Tibial artery (tissue), 4 donors: ENCODE results near the gene KIF4A.

Experiments
- DNase-seq, 2 donors: peaks; one replicate each; pipeline ENCODE4 v3.0.0-alpha.2; 2019
- H3K27ac ChIP-seq, 2 donors: fragments of 200-600 bp; sonication (generic) in 1 of 2; 1 replicate in 1 of 2; 2 replicates in 1 of 2; pipeline ENCODE4 v1.5.1; 2018 to 2019; ENCODE audit warnings: mild to moderate bottlenecking in 1 of 2
- H3K27me3 ChIP-seq, 2 donors: fragments of 200-600 bp; sonication (generic) in 1 of 2; one replicate each; pipeline versions ENCODE4 v1.5.1 to v1.6.0; 2016 to 2019
- H3K36me3 ChIP-seq, 3 donors: fragments of 200-600 bp; sonication (generic) in 2 of 3; one replicate each; pipeline ENCODE4 v1.5.1; 2016 to 2019; ENCODE audit warnings: mild to moderate bottlenecking in 2 of 3
- H3K4me1 ChIP-seq, 4 donors: fragments of 200-600 bp; sonication (generic) in 2 of 4; 1 replicate in 3 of 4; 2 replicates in 1 of 4; pipeline ENCODE4 v1.5.1; 2016 to 2019
- H3K4me3 ChIP-seq, 2 donors: fragments of 200-600 bp; sonication (generic) in 1 of 2; 1 replicate in 1 of 2; 2 replicates in 1 of 2; pipeline ENCODE4 v1.5.1; 2018 to 2019; ENCODE audit warnings: mild to moderate bottlenecking in 2 of 2
- H3K9me3 ChIP-seq, 3 donors: fragments of 200-600 bp; sonication (generic) in 1 of 3; one replicate each; pipeline ENCODE4 v1.5.1; 2016 to 2019
- intact Hi-C: fragments of 100-400 bp; cut with DNase I; formaldehyde crosslinking; loops from one replicate; pipeline ENCODE4 v1.15.0; 2023; ENCODE audit warnings: low total_unique reads
- TF ChIP-seq, protein P1 (sequence below), 2 experiments: fragments of 200-600 bp in 1 of 2; fragments of 450-650 bp in 1 of 2; IDR thresholded peaks; one replicate each; pipeline ENCODE4 v1.5.1; 2017 to 2019; ENCODE audit warnings: antibody characterized with exemption in 2 of 2, mild to moderate bottlenecking in 1 of 2, moderate library complexity in 1 of 2

KIF4A gene

GRCh38 chrX:70279081-70279480 is 10.8 kb upstream of the KIF4A start:
- no peaks in the 10 kb centered on the region for H3K9me3 ChIP-seq
- no peak overlapping the region for H3K4me3 ChIP-seq
- DNase-seq = no peak
- peaks cover 0 to 4% (median 0%) of the 10 kb centered on the region in 3 donors for H3K36me3 ChIP-seq
- intact Hi-C loops = no loop called here
- H3K4me1 ChIP-seq = no peaks in the 10 kb centered on the region
- no peaks in the 10 kb centered on the region for H3K27me3 ChIP-seq
- H3K27ac ChIP-seq = no peak overlapping the region
- TF ChIP-seq, protein P1, sequence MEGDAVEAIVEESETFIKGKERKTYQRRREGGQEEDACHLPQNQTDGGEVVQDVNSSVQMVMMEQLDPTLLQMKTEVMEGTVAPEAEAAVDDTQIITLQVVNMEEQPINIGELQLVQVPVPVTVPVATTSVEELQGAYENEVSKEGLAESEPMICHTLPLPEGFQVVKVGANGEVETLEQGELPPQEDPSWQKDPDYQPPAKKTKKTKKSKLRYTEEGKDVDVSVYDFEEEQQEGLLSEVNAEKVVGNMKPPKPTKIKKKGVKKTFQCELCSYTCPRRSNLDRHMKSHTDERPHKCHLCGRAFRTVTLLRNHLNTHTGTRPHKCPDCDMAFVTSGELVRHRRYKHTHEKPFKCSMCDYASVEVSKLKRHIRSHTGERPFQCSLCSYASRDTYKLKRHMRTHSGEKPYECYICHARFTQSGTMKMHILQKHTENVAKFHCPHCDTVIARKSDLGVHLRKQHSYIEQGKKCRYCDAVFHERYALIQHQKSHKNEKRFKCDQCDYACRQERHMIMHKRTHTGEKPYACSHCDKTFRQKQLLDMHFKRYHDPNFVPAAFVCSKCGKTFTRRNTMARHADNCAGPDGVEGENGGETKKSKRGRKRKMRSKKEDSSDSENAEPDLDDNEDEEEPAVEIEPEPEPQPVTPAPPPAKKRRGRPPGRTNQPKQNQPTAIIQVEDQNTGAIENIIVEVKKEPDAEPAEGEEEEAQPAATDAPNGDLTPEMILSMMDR (IDR thresholded peaks at IDR 0.05) = no peak

GRCh38 chrX:70280573-70280972 is 9.3 kb upstream of the KIF4A start:
- intact Hi-C loops = no loop called here

DNA sequence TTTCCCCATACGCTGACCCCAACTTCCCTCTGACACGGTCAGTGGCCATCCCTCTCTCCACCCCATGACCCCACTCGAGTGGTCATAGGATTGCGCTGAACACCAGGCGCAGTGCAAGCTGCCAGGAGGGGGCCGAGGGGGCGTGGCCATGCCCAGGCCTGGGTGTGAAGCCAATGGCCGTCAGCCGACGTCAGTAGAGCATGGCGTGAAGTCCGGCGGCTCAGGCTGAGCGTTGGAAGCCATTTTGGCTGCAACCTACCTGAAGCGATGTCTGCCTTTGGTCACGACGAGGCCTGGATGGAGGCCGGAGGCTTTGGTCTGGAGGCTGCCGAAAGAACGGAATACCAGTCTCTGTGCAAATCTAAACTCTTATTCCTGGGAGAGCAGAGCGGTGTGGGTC is 8.0 kb upstream of the KIF4A start, which contains the start of gene RAB41:
Gene RAB41 (plus strand): TSS at position 222 of the 400 bp plus-strand sequence. CDS start 46 bp downstream, at position 268.
- Histone ChIP-seq H3K9me3 (no peaks in the 10 kb centered on the region), H3K4me3 (no peak within 1 kb of the TSS), H3K27me3 (no peaks in the 10 kb centered on the region), H3K27ac (no peak within 1 kb of the TSS), H3K4me1 (no peaks in the 10 kb centered on the region), H3K36me3 (peaks cover 0 to 15% (median 4%) of the 10 kb centered on the region in 3 donors)
- no peak for DNase-seq
- intact Hi-C loops = no loop called here
- TF ChIP-seq, protein P1 (IDR thresholded peaks at IDR 0.05) = no peak

More at GRCh38 chrX:70280573-70280972, 9.3 kb upstream of the KIF4A start:
- H3K4me1 ChIP-seq = no peaks in the 10 kb centered on the region
- no peaks in the 10 kb centered on the region for H3K9me3 ChIP-seq
- DNase-seq = no peak
- H3K4me3 ChIP-seq = no peak overlapping the region
- TF ChIP-seq, protein P1 (IDR thresholded peaks at IDR 0.05) = no peak
- H3K27me3 ChIP-seq = no peaks in the 10 kb centered on the region
- peaks cover 0 to 6% (median 4%) of the 10 kb centered on the region in 3 donors for H3K36me3 ChIP-seq
- no peak overlapping the region for H3K27ac ChIP-seq

DNA sequence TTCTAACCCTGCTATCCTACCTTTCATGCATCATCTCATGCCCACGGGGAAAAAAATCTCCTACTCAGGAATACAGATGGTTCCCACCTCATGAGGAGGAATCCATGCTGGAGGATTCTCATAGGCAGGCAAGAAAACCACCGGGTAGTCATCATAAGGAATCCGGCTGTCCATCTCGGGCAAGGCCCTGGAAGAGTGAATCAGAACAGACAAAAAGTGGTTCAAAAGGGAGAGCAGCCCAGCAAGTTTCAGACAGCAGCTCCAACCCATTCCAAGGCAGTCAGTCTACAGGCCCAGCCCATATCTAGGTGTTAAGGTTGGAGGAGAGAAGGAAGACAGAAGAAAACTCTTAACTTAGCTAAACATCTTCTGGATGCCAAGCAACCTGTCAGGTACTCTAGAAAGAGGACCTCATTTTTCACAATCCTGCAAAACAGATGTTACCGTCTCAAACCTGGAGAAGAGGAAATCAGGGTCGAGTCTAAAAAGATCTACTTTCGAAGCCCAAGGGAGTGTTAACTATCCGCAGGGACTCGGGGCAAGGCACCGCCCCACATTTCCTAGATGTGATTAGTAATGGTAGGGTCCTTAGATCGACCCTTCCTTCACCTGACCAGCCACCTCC is 624 bp upstream of the KIF4A start:
- Histone ChIP-seq H3K27ac (peak overlapping the region; percentile 71 to 77), H3K4me1 (peaks cover 0 to 8% (median 6%) of the 10 kb centered on the region in 4 donors), H3K9me3 (no peaks in the 10 kb centered on the region), H3K4me3 (peak overlapping the region; percentile 53 to 56), H3K36me3 (peaks cover 0 to 21% (median 0%) of the 10 kb centered on the region in 3 donors), H3K27me3 (no peaks in the 10 kb centered on the region)
- intact Hi-C loops = no loop called here
- TF ChIP-seq, protein P1 (IDR thresholded peaks at IDR 0.05) = no peak
- no peak for DNase-seq

DNA sequence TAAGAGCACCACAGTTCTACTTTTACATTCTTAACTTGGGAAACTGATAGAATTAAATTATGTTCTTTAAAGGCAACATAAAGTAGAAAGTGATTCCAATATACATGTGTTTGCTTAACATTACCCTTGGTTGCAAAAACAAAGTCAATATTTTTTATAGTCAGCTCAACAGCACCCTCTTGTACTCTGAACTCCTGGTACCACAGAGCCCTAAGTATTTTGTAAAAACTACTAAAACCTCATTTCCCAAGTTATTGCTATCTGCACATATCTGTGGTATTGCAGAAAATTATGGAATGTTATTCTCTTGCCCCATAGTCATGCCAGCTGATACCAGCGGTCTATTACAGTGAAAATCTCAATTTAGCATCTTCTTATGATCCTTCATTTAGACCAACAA is 2.9 kb downstream of the KIF4A start:
- H3K27me3 ChIP-seq = no peaks in the 10 kb centered on the region
- no peak overlapping the region for H3K27ac ChIP-seq
- H3K36me3 ChIP-seq = no peaks in the 10 kb centered on the region
- no peak overlapping the region for H3K4me3 ChIP-seq
- DNase-seq = no peak
- TF ChIP-seq, protein P1 (IDR thresholded peaks at IDR 0.05) = no peak
- no peaks in the 10 kb centered on the region for H3K9me3 ChIP-seq
- H3K4me1 ChIP-seq = peaks cover 0 to 8% (median 6%) of the 10 kb centered on the region in 4 donors
- intact Hi-C loops = no loop called here
